Activated CD8-positive, alpha-beta T cell treated with anti-CD3 and anti-CD28 coated beads, Interleukin-2, amount 10 ng/mL, durations not matched to agents 7 days and 5 days (primary cell): ENCODE results near the gene SRGAP3. TPM values are rescaled to one million over a fixed set of nuclear protein-coding genes. Genes with fewer than 3 reads are reported as not detected.

ENCODE experiments used
- ATAC-seq: fragments of 150-1000 bp; cut with Tn5 transposase; one replicate; pipeline ENCODE4 v1.10.0; 2021; ENCODE audit warnings: moderate library complexity
- CTCF ChIA-PET: fragments of 350-600 bp; sonication (Branson Sonifier 250); formaldehyde crosslinking; loops from one replicate; lab custom pipeline; 2021; ENCODE audit warnings: antibody characterized with exemption; lab: Charles Lee
- POLR2A ChIA-PET: fragments of 350-600 bp; sonication (Branson Sonifier 250); formaldehyde crosslinking; loops from one replicate; lab custom pipeline; 2021; ENCODE audit warnings: antibody characterized with exemption; lab: Charles Lee
- DNase-seq: peaks from one replicate; pipeline ENCODE4 v3.0.0-alpha.2; 2020
- H3K27ac Mint-ChIP-seq: one replicate; pipeline ENCODE4 v1.8.0; 2021; ENCODE audit warnings: mild to moderate bottlenecking, mixed read lengths
- H3K27me3 Mint-ChIP-seq: one replicate; pipeline ENCODE4 v1.8.0; 2021; ENCODE audit warnings: low read depth, mixed read lengths
- H3K36me3 Mint-ChIP-seq: one replicate; pipeline ENCODE4 v1.8.0; 2021; ENCODE audit warnings: low read depth, mixed read lengths
- H3K4me1 Mint-ChIP-seq: one replicate; pipeline ENCODE4 v1.8.0; 2021; ENCODE audit warnings: low read depth, mixed read lengths
- H3K4me3 Mint-ChIP-seq: one replicate; pipeline ENCODE4 v1.8.0; 2021; ENCODE audit warnings: mild to moderate bottlenecking, mixed read lengths
- H3K9me3 Mint-ChIP-seq: one replicate; pipeline ENCODE4 v1.8.0; 2022; ENCODE audit warnings: mixed read lengths; ENCODE audit not compliant: insufficient read depth
- total RNA-seq, 2 experiments: library from RNA; stranded (reverse); gene quantifications; one replicate each; pipeline ENCODE4 v1.2.3, GENCODE V29; 2021

Gene SRGAP3
- total RNA-seq, 2 experiments from 2014 or later, result 5.3 to 5.9 TPM

DNA sequence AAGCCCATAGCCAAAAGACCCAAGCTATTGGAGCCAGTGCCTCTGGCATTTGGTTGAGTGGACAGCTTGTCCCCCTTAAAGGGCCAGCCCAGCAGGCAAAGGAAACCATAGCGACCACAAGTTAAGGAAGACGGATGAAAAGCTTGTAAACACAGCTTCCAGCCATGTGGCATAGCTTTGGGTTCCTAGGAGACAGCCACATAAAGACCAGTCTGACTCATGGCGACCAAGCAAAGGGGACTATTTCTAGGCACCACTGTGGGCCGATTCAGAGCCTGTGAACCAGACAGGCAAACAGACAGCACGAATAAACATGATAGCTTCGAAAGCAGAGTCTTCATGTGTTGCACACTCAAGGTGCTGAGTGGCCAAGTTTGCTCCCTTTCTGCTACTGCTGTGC is 30.5 kb upstream of the SRGAP3 start:
- DNase-seq (no peak), ATAC-seq (no peak)
- Mint-ChIP-seq H3K36me3 (no peaks in the 10 kb centered on the region), H3K27me3 (peaks cover 6% of the 10 kb centered on the region), H3K27ac (no peak overlapping the region), H3K4me1 (no peaks in the 10 kb centered on the region), H3K9me3 (peaks cover 4% of the 10 kb centered on the region), H3K4me3 (no peak overlapping the region)
- ChIA-PET POLR2A (no interaction called here), CTCF (interaction anchor here (1.0 to 1.7 kb wide), 2 partner anchors 20 to 292 kb away, joined by 3 to 7 read pairs; no protein-coding TSS in a partner anchor)

DNA sequence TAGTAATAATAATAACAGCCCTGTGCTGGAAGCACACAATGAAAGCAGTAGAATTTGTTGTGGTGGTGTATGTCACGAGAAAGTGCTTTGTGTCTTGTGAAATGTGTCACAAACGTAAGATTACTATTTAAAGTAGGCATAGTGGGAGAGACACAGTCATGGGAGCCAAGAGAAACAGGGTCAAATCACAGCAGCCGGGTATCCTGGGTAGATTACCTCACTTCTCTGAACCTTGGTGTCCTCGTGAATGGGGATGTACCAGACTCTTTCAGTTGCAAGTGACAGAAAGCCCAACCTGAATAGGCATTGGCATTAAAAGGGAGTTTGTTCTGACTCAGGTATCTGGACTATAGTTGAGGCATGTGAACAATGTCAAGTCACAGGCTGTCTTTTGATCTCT is 29.1 kb upstream of the SRGAP3 start:
- no peaks in the 10 kb centered on the region for H3K4me1 Mint-ChIP-seq
- no peaks in the 10 kb centered on the region for H3K36me3 Mint-ChIP-seq
- DNase-seq, result no peak
- ChIA-PET CTCF (no interaction called here), POLR2A (no interaction called here)
- no peak overlapping the region for H3K27ac Mint-ChIP-seq
- H3K4me3 Mint-ChIP-seq, result no peak overlapping the region
- H3K9me3 Mint-ChIP-seq, result peaks cover 9% of the 10 kb centered on the region
- H3K27me3 Mint-ChIP-seq, result peaks cover 6% of the 10 kb centered on the region
- no peak for ATAC-seq

GRCh38 chr3:9278085-9278484 is 28.6 kb upstream of the SRGAP3 start:
- DNase-seq, result no peak
- Mint-ChIP-seq H3K9me3 (peaks cover 9% of the 10 kb centered on the region), H3K4me3 (no peak overlapping the region), H3K27me3 (peaks cover 3% of the 10 kb centered on the region), H3K36me3 (no peaks in the 10 kb centered on the region), H3K4me1 (no peaks in the 10 kb centered on the region), H3K27ac (no peak overlapping the region)
- ChIA-PET CTCF (no interaction called here), POLR2A (no interaction called here)
- ATAC-seq, result no peak

DNA sequence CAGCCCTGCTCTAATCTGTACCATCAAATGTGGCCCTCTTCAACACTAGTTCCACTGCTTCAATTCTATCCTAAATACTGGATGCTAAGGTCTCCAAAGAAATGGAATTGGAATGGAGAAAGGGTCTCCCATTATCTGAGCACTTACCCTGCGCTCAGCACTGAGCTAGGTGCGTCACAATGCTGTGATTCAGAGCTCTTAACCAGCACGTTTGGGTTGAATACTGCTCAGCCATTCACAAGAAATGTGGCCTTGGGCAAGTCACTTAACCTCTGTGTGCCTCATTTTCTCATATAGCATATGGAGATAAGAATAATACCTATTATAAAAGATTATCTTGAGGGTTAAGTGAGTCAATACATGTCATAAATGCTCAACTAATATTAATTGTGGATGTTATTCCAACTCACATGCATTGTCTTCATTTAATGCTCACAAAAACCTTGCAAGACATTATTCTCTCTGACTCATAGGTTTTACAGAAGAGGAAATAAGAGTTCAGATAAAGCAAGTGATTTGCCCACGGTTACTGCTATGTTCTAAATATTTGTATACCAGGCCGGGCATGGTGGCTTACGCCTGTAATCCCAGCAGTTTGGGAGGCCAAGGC is 27.4 kb upstream of the SRGAP3 start:
- no peak for DNase-seq
- H3K27ac Mint-ChIP-seq, result no peak overlapping the region
- H3K9me3 Mint-ChIP-seq, result peaks cover 9% of the 10 kb centered on the region
- H3K4me1 Mint-ChIP-seq, result no peaks in the 10 kb centered on the region
- ATAC-seq, result no peak
- ChIA-PET CTCF (interaction anchor here (0.6 kb wide), 1 partner anchor 771 kb away, joined by 3 read pairs; no protein-coding TSS in a partner anchor), POLR2A (no interaction called here)
- peaks cover 6% of the 10 kb centered on the region for H3K27me3 Mint-ChIP-seq
- H3K36me3 Mint-ChIP-seq, result no peaks in the 10 kb centered on the region
- no peak overlapping the region for H3K4me3 Mint-ChIP-seq

DNA sequence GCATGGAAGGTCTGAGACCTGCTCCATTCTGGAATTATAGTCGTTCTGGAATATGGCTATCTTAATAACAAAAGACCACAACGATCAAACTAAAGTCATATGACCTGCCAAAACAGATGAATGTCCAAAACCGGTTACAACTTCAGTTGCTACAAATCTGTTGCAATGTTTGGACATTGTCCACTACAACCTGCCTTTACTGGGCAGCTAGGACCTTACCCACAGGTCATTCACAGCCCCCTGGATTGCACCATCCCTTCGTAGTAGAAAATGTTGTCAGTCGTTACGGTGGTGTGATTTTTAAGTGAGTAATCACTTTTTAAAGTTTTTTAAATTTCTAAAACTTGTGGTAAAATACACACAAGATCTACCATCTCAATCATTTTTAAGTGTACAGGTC is 22.5 kb upstream of the SRGAP3 start:
- Mint-ChIP-seq H3K27ac (no peak overlapping the region), H3K27me3 (peaks cover 13% of the 10 kb centered on the region), H3K9me3 (peaks cover 9% of the 10 kb centered on the region), H3K4me1 (no peaks in the 10 kb centered on the region), H3K36me3 (no peaks in the 10 kb centered on the region), H3K4me3 (no peak overlapping the region)
- DNase-seq (no peak), ATAC-seq (no peak)
- ChIA-PET POLR2A (no interaction called here), CTCF (no interaction called here)

- ATAC-seq, result no peak
- no peak overlapping the region for H3K27ac Mint-ChIP-seq
- H3K9me3 Mint-ChIP-seq, result peaks cover 9% of the 10 kb centered on the region
- no peak for DNase-seq
- H3K4me1 Mint-ChIP-seq, result no peaks in the 10 kb centered on the region
- POLR2A ChIA-PET, result no interaction called here
- H3K36me3 Mint-ChIP-seq, result no peaks in the 10 kb centered on the region
- H3K27me3 Mint-ChIP-seq, result peaks cover 13% of the 10 kb centered on the region
- no peak overlapping the region for H3K4me3 Mint-ChIP-seq
- CTCF ChIA-PET, result no interaction called here
These were observed 21.3 kb upstream of the SRGAP3 start for GRCh38 chr3:9270704-9271103.

DNA sequence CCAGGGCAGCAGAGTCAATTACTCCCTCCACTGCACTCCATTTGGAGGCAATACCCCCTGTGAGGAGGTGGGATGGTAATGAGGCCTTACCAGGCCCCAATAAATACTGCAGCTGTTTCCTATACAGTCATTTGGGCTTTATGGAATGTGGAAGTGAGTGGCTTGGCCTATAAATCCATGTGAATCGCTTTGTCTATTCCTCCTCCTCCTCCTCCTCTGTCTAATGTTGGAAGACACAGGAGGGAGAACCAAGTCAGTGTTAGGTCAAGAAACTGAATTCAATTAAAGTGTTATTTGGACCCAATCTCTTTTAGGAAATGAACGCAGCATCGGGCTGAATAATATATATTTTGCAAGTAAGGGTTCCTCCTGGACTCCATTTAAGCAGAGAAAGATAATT is 17.3 kb upstream of the SRGAP3 start:
- Mint-ChIP-seq H3K4me3 (no peak overlapping the region), H3K36me3 (no peaks in the 10 kb centered on the region), H3K27ac (no peak overlapping the region), H3K9me3 (no peaks in the 10 kb centered on the region), H3K4me1 (no peaks in the 10 kb centered on the region), H3K27me3 (peaks cover 32% of the 10 kb centered on the region)
- DNase-seq (no peak), ATAC-seq (no peak)
- ChIA-PET POLR2A (no interaction called here), CTCF (no interaction called here)

DNA sequence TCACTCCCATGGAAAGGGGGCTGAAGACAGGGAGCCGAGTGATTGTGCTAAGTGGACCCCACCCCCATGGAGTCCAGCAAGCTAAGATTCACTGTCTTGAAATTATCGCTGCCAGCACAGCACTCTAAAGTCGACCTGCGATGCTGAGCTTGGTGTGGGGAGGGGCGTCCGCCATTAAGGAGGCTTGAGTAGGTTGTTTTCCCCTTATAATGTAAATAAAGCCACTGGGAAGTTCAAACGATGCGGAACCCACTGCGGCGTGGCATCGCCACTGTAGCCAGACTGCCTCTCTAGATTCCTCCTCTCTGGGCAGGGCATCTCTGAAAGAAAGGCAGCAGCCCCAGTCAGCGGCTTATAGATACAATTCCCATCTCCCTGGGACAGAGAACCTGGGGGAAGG is 10.9 kb upstream of the SRGAP3 start:
- Mint-ChIP-seq H3K27me3 (peaks cover 33% of the 10 kb centered on the region), H3K9me3 (peaks cover 5% of the 10 kb centered on the region), H3K4me3 (no peak overlapping the region), H3K36me3 (no peaks in the 10 kb centered on the region), H3K4me1 (no peaks in the 10 kb centered on the region), H3K27ac (no peak overlapping the region)
- POLR2A ChIA-PET, result no interaction called here
- ATAC-seq (no peak), DNase-seq (no peak)
- CTCF ChIA-PET, result interaction anchor here (1.7 to 1.9 kb wide), 2 partner anchors 11 to 35 kb away, joined by 3 to 8 read pairs; partner anchors contain the start of gene SRGAP3

- ATAC-seq (no peak), DNase-seq (no peak)
- no peak overlapping the region for H3K4me3 Mint-ChIP-seq
- H3K4me1 Mint-ChIP-seq, result no peaks in the 10 kb centered on the region
- H3K36me3 Mint-ChIP-seq, result no peaks in the 10 kb centered on the region
- ChIA-PET POLR2A (no interaction called here), CTCF (interaction anchor here (1.0 kb wide), 1 partner anchor 270 kb away, joined by 3 read pairs; no protein-coding TSS in a partner anchor)
- no peak overlapping the region for H3K27ac Mint-ChIP-seq
- peaks cover 29% of the 10 kb centered on the region for H3K27me3 Mint-ChIP-seq
- H3K9me3 Mint-ChIP-seq, result peaks cover 5% of the 10 kb centered on the region
These were observed 7.6 kb upstream of the SRGAP3 start for GRCh38 chr3:9257092-9257491.

DNA sequence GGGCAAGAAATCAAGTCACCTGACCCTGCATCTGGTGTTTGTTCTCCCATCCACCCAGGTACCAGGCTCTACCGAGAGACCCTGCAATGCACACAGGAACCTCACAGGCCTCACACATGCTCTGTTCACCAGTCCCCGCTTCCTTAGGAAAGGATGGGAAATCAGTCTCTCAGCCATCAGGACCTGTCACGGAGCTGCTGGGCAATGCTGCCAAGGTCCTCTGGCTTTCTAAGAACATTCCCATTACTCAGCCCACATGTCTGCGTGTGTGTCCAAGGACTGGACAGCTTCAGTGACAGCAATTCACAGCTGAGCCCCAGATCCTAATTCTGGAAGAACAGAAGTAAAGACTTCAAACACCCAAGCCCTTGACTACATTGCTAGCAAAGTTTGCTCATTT is 6.5 kb upstream of the SRGAP3 start:
- ChIA-PET CTCF (interaction anchor here (1.3 kb wide), 1 partner anchor 284 kb away, joined by 3 read pairs; no protein-coding TSS in a partner anchor), POLR2A (no interaction called here)
- peaks cover 25% of the 10 kb centered on the region for H3K27me3 Mint-ChIP-seq
- H3K9me3 Mint-ChIP-seq, result peaks cover 5% of the 10 kb centered on the region
- DNase-seq (no peak), ATAC-seq (no peak)
- H3K4me1 Mint-ChIP-seq, result no peaks in the 10 kb centered on the region
- no peak overlapping the region for H3K27ac Mint-ChIP-seq
- no peaks in the 10 kb centered on the region for H3K36me3 Mint-ChIP-seq
- H3K4me3 Mint-ChIP-seq, result no peak overlapping the region

- ChIA-PET POLR2A (no interaction called here), CTCF (interaction anchor here (2.1 kb wide), 1 partner anchor 47 kb away, joined by 7 read pairs; no protein-coding TSS in a partner anchor)
- no peak for DNase-seq
- ATAC-seq, result no peak
- Mint-ChIP-seq H3K27ac (no peak overlapping the region), H3K4me3 (no peak overlapping the region), H3K4me1 (peaks cover 5% of the 10 kb centered on the region), H3K36me3 (no peaks in the 10 kb centered on the region), H3K27me3 (peaks cover 29% of the 10 kb centered on the region), H3K9me3 (peaks cover 5% of the 10 kb centered on the region)
These were observed 5.3 kb upstream of the SRGAP3 start for GRCh38 chr3:9254764-9255163.

- Mint-ChIP-seq H3K36me3 (no peaks in the 10 kb centered on the region), H3K27me3 (peaks cover 31% of the 10 kb centered on the region), H3K27ac (no peak overlapping the region), H3K4me1 (peaks cover 19% of the 10 kb centered on the region), H3K9me3 (peaks cover 5% of the 10 kb centered on the region), H3K4me3 (no peak overlapping the region)
- DNase-seq, result no peak
- ChIA-PET CTCF (interaction anchor here (2.1 kb wide), 1 partner anchor 49 kb away, joined by 7 read pairs; no protein-coding TSS in a partner anchor), POLR2A (no interaction called here)
- no peak for ATAC-seq
These were observed 3.9 kb upstream of the SRGAP3 start for GRCh38 chr3:9253327-9253726.
